Thyroid gland (tissue), 4 donors: ENCODE data around the gene GAS2.

Experiments used
- POLR2A ChIP-seq, 2 donors: fragments of 450-650 bp; IDR thresholded peaks; one replicate each; pipeline ENCODE4 v1.6.1; 2017; ENCODE audit warnings: antibody characterized with exemption in 2 of 2, mild to moderate bottlenecking in 2 of 2, moderate library complexity in 1 of 2
- TF ChIP-seq, protein P1 (sequence below), 6 experiments: fragments of 200-600 bp in 3 of 6; fragments of 450-650 bp in 3 of 6; sonication (generic) in 3 of 6; IDR thresholded peaks; one replicate each; pipeline ENCODE4 v1.5.1; 2016 to 2019; ENCODE audit warnings: antibody characterized with exemption in 6 of 6, mild to moderate bottlenecking in 2 of 6, inconsistent platforms in 1 of 6, moderate library complexity in 1 of 6

DNA sequence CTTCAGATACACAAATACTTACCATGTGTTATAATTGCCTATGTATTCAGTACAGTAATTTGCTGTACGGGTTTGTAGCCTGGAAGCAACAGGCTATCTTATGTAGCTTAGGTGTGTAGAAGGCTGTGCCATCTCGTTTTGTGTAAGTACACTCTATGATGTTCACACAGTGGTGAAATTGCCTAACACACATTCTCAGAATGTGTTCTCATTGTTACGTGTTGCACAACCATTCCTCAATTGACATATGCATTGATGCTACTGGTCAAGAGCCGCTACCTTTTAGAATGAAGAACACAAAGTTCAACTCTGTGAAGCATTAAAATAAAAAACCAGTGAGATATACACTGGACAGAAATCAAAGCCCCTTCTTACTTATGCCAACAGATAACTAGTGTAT, 136.4 kb downstream of the GAS2 start:
- TF ChIP-seq, protein P1, sequence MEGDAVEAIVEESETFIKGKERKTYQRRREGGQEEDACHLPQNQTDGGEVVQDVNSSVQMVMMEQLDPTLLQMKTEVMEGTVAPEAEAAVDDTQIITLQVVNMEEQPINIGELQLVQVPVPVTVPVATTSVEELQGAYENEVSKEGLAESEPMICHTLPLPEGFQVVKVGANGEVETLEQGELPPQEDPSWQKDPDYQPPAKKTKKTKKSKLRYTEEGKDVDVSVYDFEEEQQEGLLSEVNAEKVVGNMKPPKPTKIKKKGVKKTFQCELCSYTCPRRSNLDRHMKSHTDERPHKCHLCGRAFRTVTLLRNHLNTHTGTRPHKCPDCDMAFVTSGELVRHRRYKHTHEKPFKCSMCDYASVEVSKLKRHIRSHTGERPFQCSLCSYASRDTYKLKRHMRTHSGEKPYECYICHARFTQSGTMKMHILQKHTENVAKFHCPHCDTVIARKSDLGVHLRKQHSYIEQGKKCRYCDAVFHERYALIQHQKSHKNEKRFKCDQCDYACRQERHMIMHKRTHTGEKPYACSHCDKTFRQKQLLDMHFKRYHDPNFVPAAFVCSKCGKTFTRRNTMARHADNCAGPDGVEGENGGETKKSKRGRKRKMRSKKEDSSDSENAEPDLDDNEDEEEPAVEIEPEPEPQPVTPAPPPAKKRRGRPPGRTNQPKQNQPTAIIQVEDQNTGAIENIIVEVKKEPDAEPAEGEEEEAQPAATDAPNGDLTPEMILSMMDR (IDR thresholded peaks at IDR 0.05) = no peak
- no peak for TF ChIP-seq POLR2A (IDR thresholded peaks at IDR 0.05)
